HG02623 (cell line): ENCODE results near the gene GSG1L.

Experiments used
- ATAC-seq: cut with Tn5 transposase; IDR thresholded peaks from one replicate; pipeline ENCODE4 v1.9.1; 2021; ENCODE audit warnings: moderate library complexity; ENCODE audit not compliant: unreplicated experiment

GSG1L gene

GRCh38 chr16:28067604-28068379 is 4.3 kb upstream of the GSG1L start:
- no peak for ATAC-seq

DNA sequence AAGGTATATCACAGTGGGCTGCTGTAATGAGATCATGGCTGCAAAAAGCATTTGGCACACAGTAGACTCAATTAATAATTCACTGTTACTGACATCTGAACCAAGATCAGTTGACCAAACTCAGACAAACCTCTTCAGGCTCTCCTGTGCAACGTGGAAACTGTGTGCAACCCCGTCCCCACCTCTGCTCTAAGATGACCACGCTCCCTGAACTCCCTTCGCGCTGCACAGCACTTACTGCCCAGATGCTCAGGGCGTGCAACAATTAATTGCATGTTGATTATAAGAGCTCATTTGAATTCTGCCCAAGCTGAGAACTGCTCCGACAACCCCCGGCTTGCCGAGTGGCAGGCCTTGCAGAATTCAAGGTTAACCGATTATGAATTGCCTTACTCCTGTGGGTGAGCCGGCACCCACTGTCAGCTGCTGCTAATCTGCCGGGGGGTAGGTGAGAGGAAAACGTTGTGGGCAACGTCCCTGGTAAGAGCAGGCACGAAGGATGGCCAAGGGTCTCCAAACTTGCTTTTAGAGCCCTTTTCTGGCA is 1.3 kb upstream of the GSG1L start:
- ATAC-seq, result no peak

- ATAC-seq, result no peak
Measured at GRCh38 chr16:28064150-28064549, 636 bp upstream of the GSG1L start.

DNA sequence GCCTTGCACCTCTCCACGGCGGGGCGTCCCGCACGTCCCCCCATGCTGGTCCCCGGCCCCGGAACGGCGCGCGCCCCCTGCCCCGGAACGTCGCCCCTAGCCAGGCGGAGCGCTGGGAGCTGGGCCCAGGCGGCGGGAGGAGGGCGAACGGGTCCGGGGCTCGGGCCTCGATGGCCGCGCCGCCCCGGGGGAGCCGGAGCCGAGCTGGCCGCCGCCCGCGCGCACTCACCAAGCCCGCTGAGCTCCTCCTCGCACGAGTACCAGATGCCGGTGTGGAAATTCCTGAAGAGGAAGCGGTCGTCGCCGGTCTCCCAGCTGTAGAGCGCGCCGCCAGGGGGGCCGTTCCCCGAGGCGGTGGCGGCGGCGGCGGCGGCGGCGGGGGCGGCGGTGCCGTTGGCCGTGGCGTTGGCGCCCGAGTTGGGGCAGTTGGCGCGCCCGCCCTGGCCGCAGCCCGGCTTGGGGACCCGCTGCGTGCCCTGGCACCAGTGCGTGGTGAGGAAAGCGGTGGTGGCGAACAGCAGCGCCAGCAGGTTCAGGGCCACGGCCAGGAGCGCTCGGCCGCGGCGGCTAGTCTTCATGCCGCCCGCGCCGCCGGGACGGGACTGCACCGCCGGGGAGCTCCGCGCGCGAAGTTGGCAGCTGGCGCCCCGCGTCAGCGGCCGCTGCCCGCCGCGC is 530 bp downstream of the GSG1L start:
- ATAC-seq, result no peak

- ATAC-seq, result no peak
Measured at GRCh38 chr16:28062261-28062846, 1.2 kb downstream of the GSG1L start.

DNA sequence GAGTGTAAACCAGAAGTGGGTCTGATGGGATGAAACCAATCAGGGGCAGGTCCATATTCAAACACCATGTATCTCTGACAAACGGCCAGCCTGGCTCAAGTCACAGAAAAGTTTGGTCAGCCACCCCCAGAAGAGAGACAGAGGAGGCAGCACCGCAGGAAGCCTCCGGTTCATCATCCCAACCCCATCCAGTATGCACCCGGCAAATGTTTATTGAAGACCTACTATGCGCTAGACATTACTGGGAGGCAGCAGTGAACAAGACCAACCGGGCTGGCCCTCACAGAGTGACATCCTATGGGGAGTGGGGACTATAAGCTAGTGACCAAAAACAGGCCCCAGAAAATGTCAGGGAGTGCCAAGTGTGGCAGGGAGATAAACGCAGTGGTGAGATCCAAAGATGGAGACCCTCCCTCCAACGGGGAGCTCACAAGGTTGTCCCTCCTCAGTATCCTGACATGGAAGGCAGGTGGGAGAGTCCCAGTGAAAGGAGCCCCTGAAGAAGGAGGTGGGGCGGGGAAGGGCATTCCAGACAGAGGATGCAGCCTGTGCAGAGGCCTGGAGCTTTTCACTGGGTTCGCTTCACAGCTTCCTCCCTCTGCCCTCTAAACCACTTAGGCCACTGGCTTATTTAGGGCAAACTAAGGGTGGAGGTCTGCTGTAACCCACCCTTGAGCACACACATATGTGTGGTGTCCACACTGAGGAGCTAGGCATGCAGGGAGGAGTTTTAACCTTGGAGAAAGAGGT is 2.0 kb downstream of the GSG1L start:
- ATAC-seq, result no peak

- no peak for ATAC-seq
Measured at GRCh38 chr16:28059841-28060575, 3.5 kb downstream of the GSG1L start.

- no peak for ATAC-seq
Measured at GRCh38 chr16:28058839-28059589, 4.5 kb downstream of the GSG1L start.

DNA sequence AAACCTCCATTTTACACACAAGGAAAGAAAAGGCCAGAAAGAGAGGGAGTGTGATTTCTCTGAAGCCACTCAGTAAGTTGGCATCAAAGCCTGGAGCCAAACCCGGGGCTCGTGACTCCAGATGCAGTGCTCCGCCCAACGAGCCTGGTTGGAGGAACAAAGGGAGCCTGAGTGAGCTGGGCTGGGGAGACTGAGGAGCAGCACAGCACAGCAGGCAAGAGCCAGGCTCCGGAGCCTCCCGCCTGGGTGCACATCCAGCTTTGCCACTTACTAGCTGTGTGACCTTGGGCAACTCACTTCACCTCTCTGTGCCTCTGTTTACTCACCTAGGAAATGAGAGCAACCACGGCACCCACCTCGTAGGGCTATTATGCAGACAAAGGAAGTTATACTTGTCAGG is 5.6 kb downstream of the GSG1L start:
- no peak for ATAC-seq

DNA sequence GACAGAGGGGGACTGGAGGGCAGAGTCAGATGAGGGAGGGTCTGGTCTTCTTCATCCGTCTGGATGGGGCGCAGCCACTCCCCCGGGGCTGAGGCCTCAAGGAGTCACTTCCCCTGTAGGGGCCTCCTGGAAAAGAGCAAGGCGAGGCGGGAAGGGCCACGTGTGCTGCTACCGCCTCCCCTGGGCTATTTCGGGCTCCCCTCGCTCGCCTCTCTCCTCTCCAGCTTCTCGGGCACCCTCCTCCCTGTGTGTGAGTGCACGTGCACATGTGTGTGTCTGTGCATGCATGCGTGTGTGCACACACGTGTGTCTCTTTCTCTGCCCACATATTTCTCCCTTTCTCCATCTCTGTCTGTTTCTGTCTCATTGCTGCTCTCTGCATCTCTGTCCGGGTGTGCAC is 10.1 kb downstream of the GSG1L start:
- ATAC-seq, result no peak

- ATAC-seq, result no peak
Measured at GRCh38 chr16:28052274-28053128, 11.0 kb downstream of the GSG1L start.

GRCh38 chr16:28051486-28051885 is 12.0 kb downstream of the GSG1L start:
- no peak for ATAC-seq

GRCh38 chr16:28042811-28043210 is 20.7 kb downstream of the GSG1L start:
- no peak for ATAC-seq

GRCh38 chr16:28041615-28042014 is 21.9 kb downstream of the GSG1L start:
- no peak for ATAC-seq

DNA sequence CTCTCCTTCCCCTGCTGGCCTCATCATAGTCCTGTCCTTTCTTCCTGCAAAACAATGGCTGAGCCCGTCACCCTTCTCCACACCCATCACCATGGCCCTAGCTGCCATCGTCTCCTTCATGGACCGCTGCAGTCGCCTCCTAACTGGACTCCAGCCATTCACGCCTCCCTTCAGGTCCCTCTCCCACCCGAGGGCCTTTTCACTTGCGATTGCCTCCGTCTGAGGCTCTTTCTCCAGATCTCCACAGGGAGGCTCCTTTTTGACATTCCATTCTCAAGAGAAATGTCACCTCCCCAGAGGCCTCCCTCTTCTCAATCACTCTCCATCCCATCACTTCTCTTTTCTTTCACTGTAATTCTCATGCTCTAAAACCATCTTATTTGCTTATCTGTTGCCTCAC is 23.5 kb downstream of the GSG1L start:
- no peak for ATAC-seq

GRCh38 chr16:28039493-28039892 is 24.0 kb downstream of the GSG1L start:
- no peak for ATAC-seq

DNA sequence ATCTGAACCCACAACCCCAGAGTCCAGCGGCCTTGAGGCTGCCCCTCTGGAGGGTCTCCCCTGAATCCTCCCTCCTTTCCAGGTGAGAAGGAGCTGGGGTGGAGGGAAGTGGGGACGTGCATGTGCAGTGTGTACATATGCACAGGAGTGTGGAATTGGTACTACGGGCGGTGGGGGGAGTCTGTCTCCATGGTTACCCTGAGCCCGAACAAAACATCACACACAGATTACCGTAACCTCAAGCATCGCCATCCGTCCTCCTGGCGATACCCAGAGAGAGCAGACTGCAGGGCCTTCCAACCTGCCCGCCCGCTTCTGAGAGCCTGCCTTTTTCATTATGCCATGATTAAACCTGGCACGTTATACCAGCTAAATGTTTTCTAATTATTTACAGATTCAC is 25.1 kb downstream of the GSG1L start:
- ATAC-seq, result no peak

GRCh38 chr16:28035866-28036393 is 27.6 kb downstream of the GSG1L start:
- no peak for ATAC-seq

DNA sequence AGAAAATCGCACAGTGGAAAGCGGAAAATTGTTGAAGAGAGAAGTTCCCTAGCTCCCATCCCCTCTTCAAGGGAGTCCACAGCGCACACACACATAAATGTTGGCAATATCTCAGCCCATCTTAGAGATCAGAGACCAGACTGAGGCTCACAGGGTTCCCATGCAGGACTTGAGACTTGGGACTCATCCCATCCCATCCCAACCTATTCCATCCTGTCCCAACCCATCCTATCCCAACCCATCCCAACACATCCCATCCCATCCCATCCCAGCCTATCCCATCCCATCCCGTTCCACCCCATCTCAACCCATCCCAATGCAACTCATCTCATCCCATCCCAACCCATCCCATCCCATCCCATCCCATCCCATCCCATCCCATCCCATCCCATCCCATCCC is 29.6 kb downstream of the GSG1L start:
- no peak for ATAC-seq
